Measurements from ENCODE around the gene KRTAP17-1. TPM values are rescaled to one million over a fixed set of nuclear protein-coding genes. Genes with fewer than 3 reads are reported as not detected.
"Not testable (repeated sequence)": the region's sequence is repeated elsewhere in the genome, so short reads cannot be mapped to it uniquely, and the experiment has no call there.

Gene KRTAP17-1, protein sequence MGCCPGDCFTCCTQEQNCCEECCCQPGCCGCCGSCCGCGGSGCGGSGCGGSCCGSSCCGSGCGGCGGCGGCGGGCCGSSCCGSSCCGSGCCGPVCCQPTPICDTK
- not detected for polyA plus RNA-seq (2012; ENCODE audit: missing spikeins)

DNA sequence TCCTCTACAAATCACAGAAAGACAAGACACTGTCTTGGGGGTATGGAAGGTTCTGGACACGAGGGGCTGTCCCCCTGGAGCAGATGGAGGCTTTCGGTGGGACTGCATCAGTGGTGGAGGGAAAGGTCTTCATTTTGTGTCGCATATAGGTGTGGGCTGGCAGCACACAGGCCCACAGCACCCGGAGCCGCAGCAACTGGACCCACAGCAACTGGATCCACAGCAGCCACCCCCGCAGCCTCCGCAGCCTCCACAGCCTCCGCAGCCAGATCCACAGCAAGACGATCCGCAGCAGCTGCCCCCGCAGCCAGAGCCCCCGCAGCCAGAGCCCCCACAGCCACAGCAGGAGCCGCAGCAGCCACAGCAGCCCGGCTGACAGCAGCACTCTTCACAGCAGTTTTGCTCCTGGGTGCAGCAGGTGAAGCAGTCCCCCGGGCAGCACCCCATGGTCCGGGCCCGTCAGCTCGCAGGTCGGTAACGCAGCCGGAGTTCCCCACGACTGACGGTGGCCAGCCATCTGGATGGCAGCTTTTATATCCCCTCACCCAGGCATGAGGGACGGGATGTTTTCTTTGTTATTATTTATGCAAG, at the start of gene KRTAP17-1:
Gene KRTAP17-1 (minus strand): TSS at position 507 of the 591 bp plus-strand sequence. CDS start 60 bp downstream, at position 447.
- TF ChIP-seq TAF1 (IDR thresholded peaks at IDR 0.05; ENCODE audit: borderline replicate concordance, low read depth, low read length) (no peak), POLR2AphosphoS5 (IDR thresholded peaks at IDR 0.05; ENCODE audit: low read depth, low read length) (no peak), POLR2A (IDR thresholded peaks at IDR 0.05; ENCODE audit: low read depth, low read length) (no peak)
- DNase-seq (ENCODE audit: insufficient read length) (no peak), FAIRE-seq (no peak)

DNA sequence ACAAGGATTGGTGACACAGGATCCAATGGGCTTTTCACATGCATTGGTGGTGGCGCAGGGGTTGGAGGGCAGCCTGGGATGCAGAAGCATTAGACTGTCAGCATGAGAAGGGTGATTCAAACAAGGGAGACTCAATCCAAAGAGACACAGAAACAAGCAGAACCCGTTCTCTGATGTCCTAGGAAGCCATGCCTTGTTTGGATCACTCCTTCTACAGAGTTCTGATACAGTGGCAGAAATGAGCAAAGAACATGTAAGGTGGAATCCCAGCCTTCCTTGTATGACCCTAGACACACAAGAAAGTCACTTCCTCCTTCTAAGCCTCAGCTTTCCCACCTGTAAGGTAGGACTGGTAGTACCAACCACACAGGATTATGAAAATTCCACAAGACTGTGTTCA, 48.4 kb upstream of the KRTAP17-1 start:
- TF ChIP-seq POLR2AphosphoS5 (IDR thresholded peaks at IDR 0.05; ENCODE audit: low read depth, low read length), result no peak
- TF ChIP-seq TAF1 (IDR thresholded peaks at IDR 0.05; ENCODE audit: borderline replicate concordance, low read depth, low read length), result no peak
- no peak for TF ChIP-seq POLR2A (IDR thresholded peaks at IDR 0.05; ENCODE audit: low read depth, low read length)
- DNase-seq (ENCODE audit: insufficient read length), result no peak
- FAIRE-seq, result no peak

DNA sequence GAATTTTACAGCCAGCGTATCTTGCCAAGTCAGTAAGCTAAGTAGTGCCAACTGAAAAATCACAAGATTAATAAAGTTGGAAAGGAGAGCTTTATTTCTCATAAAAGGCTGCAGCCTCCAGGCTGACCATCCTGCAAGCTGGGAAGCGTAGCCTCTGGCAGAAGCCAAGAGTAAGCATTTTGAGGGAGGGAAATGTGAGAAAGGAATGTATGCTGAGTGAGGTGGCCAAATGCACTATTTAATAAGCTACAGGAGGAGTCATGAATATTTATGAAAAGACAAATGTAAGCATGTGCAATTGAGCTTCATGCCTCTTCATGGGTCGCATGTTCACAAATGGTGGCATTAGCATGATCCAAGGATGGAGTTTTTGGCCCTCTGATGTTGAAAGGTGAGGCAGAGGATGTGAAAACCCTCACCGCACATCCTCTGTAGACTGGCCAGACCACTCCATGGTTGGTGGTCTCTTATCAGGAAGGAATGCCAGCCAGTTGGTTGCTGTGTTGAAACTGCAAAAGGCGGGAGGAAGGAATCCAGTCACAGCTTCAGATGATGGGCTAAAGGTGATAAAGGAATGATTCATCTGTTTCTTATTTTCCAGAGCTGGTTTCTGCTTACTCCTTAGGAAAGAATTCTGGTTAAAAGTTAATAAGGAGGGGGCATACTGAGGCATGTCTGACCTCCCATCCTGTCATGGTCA, 44.9 kb upstream of the KRTAP17-1 start:
- FAIRE-seq (no peak), DNase-seq (ENCODE audit: insufficient read length) (no peak)
- no peak for TF ChIP-seq POLR2AphosphoS5 (IDR thresholded peaks at IDR 0.05; ENCODE audit: low read depth, low read length)
- TF ChIP-seq TAF1 (IDR thresholded peaks at IDR 0.05; ENCODE audit: borderline replicate concordance, low read depth, low read length), result no peak
- TF ChIP-seq POLR2A (IDR thresholded peaks at IDR 0.05; ENCODE audit: low read depth, low read length), result no peak

DNA sequence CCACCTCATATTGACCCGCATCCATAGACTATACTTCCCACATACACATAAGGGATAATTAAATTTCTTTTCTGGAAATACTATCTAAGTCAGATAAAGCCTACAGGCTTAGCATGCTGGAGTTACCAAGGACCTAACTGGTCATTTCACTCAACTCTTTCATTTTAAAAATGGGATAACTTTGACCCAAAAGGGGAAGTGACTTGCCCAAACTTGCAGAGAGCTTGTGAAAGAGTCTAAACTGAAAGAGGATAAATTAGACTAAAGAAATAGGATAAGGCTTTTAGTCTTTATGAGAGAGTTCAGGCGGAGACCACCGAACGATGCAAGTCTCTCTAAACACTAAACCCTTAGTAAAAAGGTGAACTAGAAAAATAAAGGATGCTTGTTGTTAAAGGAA, 39.0 kb upstream of the KRTAP17-1 start:
- DNase-seq (ENCODE audit: insufficient read length) (no peak), FAIRE-seq (no peak)
- TF ChIP-seq TAF1 (IDR thresholded peaks at IDR 0.05; ENCODE audit: borderline replicate concordance, low read depth, low read length) (no peak), POLR2A (IDR thresholded peaks at IDR 0.05; ENCODE audit: low read depth, low read length) (no peak), POLR2AphosphoS5 (IDR thresholded peaks at IDR 0.05; ENCODE audit: low read depth, low read length) (no peak)

DNA sequence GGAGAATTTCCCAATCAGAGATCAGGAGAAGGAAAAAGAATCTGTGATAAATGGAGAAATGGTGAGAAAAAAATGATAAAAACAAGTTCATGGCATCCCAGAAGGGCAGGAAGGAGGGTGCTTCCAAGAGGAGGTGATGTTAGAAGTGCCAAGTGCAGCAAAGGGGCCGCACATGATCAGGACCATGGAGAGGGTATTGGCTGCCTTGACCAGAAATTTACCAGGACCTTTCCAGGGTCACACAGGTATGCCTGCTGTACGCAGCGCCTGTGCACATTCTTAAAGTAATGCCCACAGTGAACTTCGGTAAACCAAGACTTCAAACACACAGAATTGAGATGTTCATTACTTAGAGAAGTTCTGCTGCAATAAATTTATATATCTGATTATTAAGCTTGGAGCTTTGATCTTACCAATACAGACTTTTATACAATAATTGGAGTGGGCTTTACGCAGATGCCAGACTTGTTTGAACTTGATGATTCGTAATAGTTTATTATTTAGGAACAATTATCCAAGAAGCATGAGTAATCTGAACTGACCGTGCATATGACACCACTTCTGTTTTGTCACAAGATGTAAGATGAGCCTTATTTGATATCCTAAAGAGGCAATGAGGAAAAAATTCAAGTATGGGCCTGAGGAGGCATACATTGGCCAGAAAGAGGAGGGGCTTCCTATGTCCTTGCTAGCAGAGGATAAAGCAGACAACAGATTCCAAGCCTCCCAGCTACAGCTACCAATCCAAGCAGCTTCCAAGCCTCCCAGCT, 37.3 kb upstream of the KRTAP17-1 start:
- TF ChIP-seq POLR2A (IDR thresholded peaks at IDR 0.05; ENCODE audit: low read depth, low read length) (no peak), TAF1 (IDR thresholded peaks at IDR 0.05; ENCODE audit: borderline replicate concordance, low read depth, low read length) (no peak), POLR2AphosphoS5 (IDR thresholded peaks at IDR 0.05; ENCODE audit: low read depth, low read length) (no peak)
- FAIRE-seq (no peak), DNase-seq (ENCODE audit: insufficient read length) (no peak)

DNA sequence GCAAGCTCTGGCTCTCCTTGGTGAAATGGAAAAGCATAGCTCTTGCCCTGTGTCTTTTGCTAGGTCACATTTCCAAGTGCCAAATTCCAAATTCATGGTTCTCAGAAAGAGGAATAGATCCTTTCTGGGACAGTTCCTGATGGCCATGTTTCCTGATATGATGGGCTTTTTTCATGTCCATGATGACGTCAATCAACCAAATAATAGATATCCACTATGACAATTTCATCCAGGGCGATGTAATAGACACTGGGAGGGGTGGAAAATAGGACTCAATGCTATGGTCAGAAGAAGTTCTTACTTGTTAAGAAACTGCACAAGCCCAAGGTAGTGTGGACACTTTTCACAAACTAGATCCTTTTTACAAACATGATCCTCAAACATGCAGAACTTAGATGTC, 35.7 kb upstream of the KRTAP17-1 start:
- no peak for TF ChIP-seq POLR2AphosphoS5 (IDR thresholded peaks at IDR 0.05; ENCODE audit: low read depth, low read length)
- TF ChIP-seq POLR2A (IDR thresholded peaks at IDR 0.05; ENCODE audit: low read depth, low read length), result no peak
- no peak for TF ChIP-seq TAF1 (IDR thresholded peaks at IDR 0.05; ENCODE audit: borderline replicate concordance, low read depth, low read length)
- DNase-seq (ENCODE audit: insufficient read length) (no peak), FAIRE-seq (no peak)

DNA sequence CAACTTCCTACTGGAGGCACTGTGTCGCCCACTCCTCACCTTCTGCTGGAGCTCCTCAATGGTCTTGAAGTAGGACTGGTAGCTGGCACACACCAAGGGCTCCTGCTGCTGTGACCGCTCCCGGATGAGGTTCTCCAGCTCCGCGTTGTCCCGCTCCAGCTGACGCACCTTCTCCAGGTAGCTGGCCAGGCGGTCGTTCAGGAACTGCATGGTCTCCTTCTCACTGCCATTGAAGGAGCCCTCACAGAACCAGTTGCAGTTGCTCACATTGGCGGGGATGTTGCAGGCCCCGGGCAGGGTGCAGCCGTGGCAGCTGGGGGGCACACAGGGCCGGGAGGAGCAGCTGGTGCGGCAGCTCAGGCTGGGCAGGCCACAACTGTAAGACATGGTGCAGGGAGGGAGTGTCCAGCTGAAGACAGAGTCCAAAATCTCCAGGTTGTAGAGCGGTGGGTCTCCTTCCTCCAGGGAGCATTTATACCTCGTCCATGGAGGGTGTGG, 34.9 kb upstream of the KRTAP17-1 start, which contains the start of gene KRT33A:
Gene KRT33A (minus strand): TSS at position 448 of the 498 bp plus-strand sequence. CDS start 61 bp downstream, at position 387.
- DNase-seq (ENCODE audit: insufficient read length); FAIRE-seq: not testable (repeated sequence)

DNA sequence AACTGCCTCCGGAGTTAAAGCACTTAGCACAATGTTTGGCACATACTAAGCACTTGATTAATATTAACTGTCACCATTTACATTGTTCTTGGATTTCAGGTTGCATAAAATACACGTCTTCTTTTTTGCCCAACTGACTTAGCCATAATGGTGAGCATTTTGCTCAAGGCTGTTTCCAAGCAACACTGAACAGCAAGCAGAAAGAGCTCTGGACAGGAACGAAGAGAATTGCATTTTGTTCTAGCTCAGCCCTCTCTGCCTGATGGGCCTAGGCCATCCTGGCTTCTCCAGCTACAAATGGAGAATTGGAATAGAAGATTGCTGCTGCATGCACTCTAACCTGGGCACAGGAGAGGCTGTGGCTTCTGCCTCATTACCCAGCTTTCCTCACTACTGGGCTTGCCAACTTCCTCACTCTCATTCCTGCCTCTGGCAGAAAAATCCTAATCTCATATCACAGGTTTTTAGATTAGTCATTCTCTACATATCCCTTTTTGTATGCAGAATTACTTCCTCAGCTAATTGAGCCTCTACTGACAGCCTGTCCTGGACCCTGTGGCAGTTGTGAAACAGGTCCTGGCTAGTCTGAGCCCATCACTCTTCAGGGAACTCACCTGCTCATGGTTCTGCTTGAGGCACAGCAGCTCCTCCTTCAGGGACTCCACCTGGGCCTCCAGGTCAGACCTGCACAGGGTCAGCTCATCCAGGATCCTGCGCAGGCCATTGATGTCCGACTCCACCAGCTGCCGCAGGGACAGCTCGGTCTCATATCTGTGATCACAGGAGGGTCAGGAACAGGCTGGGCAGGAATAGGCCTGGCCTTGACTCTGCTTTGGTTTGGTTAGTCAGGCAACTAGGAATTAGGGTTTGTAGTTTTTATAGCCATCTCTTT, 32.6 kb upstream of the KRTAP17-1 start:
- TF ChIP-seq TAF1 (IDR thresholded peaks at IDR 0.05; ENCODE audit: borderline replicate concordance, low read depth, low read length), result no peak
- no peak for TF ChIP-seq POLR2AphosphoS5 (IDR thresholded peaks at IDR 0.05; ENCODE audit: low read depth, low read length)
- FAIRE-seq, result no peak
- no peak for DNase-seq (ENCODE audit: insufficient read length)

DNA sequence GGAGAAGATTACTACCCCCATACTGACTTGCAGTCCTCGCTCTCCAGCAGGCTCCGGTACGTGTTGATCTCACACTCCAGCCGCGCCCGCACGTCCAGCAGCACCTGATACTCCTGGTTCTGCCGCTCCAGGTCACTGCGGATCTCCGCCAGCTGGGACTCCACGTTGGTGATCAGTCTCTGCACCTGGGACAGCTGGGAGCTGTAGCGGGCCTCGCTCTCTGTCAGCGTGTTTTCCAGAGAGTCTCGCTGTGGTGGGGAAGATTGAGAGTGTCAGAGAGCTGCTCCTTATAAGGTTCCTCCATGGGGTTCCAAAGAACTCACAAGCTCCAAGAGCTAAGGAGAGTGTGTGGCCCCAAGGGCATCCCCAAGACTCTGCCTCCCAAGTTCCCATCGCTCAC, 30.9 kb upstream of the KRTAP17-1 start:
- not testable (repeated sequence) for DNase-seq (ENCODE audit: insufficient read length); FAIRE-seq

DNA sequence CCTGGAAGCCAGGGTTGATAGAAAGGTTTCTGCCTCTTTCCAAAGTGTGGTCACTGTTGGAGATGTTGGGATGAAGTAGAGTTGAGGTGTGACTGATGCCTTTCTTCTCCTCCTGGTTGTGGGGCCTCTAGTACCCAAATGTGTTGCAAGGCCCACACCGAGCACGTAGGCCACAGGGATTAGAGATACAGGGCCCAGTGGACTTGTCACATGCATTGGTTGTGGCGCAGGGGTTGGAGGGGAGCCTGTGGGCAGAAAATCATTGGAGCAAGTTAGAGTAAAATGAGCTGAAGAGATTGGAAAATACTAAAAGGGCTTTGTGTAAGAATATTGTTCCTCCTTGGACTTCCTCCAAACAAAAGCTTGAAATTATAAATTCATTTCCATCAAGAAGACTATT, 30.5 kb upstream of the KRTAP17-1 start:
- no peak for DNase-seq (ENCODE audit: insufficient read length)
- FAIRE-seq, result no peak
- TF ChIP-seq TAF1 (IDR thresholded peaks at IDR 0.05; ENCODE audit: borderline replicate concordance, low read depth, low read length), result no peak
- TF ChIP-seq POLR2AphosphoS5 (IDR thresholded peaks at IDR 0.05; ENCODE audit: low read depth, low read length), result no peak
- TF ChIP-seq POLR2A (IDR thresholded peaks at IDR 0.05; ENCODE audit: low read depth, low read length), result no peak

DNA sequence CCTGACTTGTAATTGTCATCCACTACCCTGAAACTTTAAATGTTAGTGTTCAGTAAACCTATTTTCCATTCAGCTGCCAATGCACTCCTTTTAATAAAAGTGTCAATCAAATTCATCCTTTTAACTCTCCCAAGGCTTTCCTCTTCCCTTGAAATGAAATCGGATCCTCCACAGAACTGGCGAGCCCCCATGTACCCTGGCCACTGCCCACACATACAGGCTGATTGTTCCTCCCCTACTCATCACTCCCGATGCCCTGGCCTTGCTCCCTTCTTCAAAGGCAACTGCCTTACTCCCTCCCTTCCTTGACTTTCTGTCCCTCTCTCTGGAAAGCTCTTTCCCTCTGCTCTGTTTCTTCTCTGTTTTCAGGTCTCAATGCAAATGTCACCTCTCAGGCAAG, 27.5 kb upstream of the KRTAP17-1 start:
- TF ChIP-seq POLR2A (IDR thresholded peaks at IDR 0.05; ENCODE audit: low read depth, low read length) (no peak), POLR2AphosphoS5 (IDR thresholded peaks at IDR 0.05; ENCODE audit: low read depth, low read length) (no peak), TAF1 (IDR thresholded peaks at IDR 0.05; ENCODE audit: borderline replicate concordance, low read depth, low read length) (no peak)
- DNase-seq (ENCODE audit: insufficient read length) (no peak), FAIRE-seq (no peak)
